Tibial artery (tissue), 4 donors: ENCODE results near the gene SGO2.
"Not testable (repeated sequence)": the region's sequence is repeated elsewhere in the genome, so short reads cannot be mapped to it uniquely, and the experiment has no call there.

Experiments
- DNase-seq, 2 donors: peaks; one replicate each; pipeline ENCODE4 v3.0.0-alpha.2; 2019
- H3K27ac ChIP-seq, 2 donors: fragments of 200-600 bp; sonication (generic) in 1 of 2; 1 replicate in 1 of 2; 2 replicates in 1 of 2; pipeline ENCODE4 v1.5.1; 2018 to 2019; ENCODE audit warnings: mild to moderate bottlenecking in 1 of 2
- H3K27me3 ChIP-seq, 2 donors: fragments of 200-600 bp; sonication (generic) in 1 of 2; one replicate each; pipeline versions ENCODE4 v1.5.1 to v1.6.0; 2016 to 2019
- H3K36me3 ChIP-seq, 3 donors: fragments of 200-600 bp; sonication (generic) in 2 of 3; one replicate each; pipeline ENCODE4 v1.5.1; 2016 to 2019; ENCODE audit warnings: mild to moderate bottlenecking in 2 of 3
- H3K4me1 ChIP-seq, 4 donors: fragments of 200-600 bp; sonication (generic) in 2 of 4; 1 replicate in 3 of 4; 2 replicates in 1 of 4; pipeline ENCODE4 v1.5.1; 2016 to 2019
- H3K4me3 ChIP-seq, 2 donors: fragments of 200-600 bp; sonication (generic) in 1 of 2; 1 replicate in 1 of 2; 2 replicates in 1 of 2; pipeline ENCODE4 v1.5.1; 2018 to 2019; ENCODE audit warnings: mild to moderate bottlenecking in 2 of 2
- H3K9me3 ChIP-seq, 3 donors: fragments of 200-600 bp; sonication (generic) in 1 of 3; one replicate each; pipeline ENCODE4 v1.5.1; 2016 to 2019
- CTCF ChIP-seq, 2 experiments: fragments of 200-600 bp in 1 of 2; fragments of 450-650 bp in 1 of 2; IDR thresholded peaks; one replicate each; pipeline ENCODE4 v1.5.1; 2017 to 2019; ENCODE audit warnings: antibody characterized with exemption in 2 of 2, mild to moderate bottlenecking in 1 of 2, moderate library complexity in 1 of 2
- intact Hi-C: fragments of 100-400 bp; cut with DNase I; formaldehyde crosslinking; loops from one replicate; pipeline ENCODE4 v1.15.0; 2023; ENCODE audit warnings: low total_unique reads

The SGO2 gene

DNA sequence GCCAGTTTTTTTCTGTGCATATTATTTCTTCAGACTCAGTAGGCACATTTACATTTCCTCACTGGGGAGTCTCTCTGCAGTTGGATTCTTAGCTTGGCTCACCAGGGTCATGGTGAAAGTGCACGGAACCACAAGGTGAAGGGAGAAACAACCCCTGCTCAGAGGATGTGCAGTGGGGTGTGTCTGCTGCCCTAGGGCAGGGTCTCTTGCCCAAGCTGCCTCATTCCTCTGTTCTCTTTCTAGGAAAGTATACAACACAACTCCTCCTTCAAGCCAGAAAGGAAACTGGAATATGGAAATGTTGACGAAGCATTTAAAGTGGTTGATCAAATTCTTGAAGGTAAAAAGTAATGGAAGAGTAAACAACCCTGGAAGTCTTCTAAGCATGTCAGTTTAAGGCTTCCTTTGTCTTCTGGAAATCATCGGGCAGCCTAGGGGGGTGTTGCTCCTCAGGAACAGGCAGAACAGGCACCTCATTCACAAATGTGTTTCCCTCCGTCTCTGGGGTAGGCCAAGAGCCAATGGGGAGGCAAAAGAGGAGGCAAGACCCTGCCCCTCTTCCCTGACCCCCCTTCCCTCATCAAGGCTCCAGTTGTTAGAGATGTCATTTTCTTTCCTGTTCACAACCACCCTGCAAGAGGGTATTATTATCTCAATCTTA lies 101.2 kb downstream of the SGO2 start:
- H3K27me3 ChIP-seq: no peaks in the 10 kb centered on the region
- no peaks in the 10 kb centered on the region for H3K4me1 ChIP-seq
- no peak for DNase-seq
- H3K9me3 ChIP-seq: no peaks in the 10 kb centered on the region
- no peak overlapping the region for H3K27ac ChIP-seq
- peaks cover 0 to 39% (median 0%) of the 10 kb centered on the region in 3 donors for H3K36me3 ChIP-seq
- H3K4me3 ChIP-seq: no peak overlapping the region
- TF ChIP-seq CTCF (IDR thresholded peaks at IDR 0.05): no peak
- intact Hi-C loops: no loop called here

DNA sequence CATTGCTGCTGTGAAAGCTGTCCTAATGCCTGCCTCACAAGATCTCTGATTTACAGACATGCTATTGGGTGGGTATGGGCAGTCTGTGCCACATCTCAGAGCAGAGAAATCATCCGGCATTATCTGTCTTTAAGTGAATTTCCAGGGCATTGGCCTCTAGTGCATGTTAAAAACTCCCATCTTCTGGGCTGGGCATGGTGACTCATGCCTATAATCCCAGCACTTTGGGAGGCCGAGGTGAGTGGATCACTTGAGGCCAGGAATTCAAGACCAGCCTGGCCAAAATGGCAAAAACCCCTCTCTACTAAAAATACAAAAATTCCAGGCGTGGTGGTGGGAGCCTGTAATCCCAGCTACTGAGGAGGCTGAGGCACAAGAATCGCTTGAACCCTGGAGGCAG lies 102.5 kb downstream of the SGO2 start:
- H3K4me1 ChIP-seq, H3K27ac ChIP-seq, H3K9me3 ChIP-seq, H3K27me3 ChIP-seq, intact Hi-C loops, H3K4me3 ChIP-seq, DNase-seq: not testable (repeated sequence)
- peaks cover 0 to 35% (median 0%) of the 10 kb centered on the region in 3 donors for H3K36me3 ChIP-seq

- no peak for TF ChIP-seq CTCF (IDR thresholded peaks at IDR 0.05)
- Histone ChIP-seq H3K9me3 (peaks cover 0 to 4% (median 0%) of the 10 kb centered on the region in 3 donors), H3K4me3 (no peak overlapping the region), H3K4me1 (no peaks in the 10 kb centered on the region), H3K27me3 (no peaks in the 10 kb centered on the region), H3K36me3 (peaks cover 0 to 34% (median 0%) of the 10 kb centered on the region in 3 donors), H3K27ac (no peak overlapping the region)
- no peak for DNase-seq
- intact Hi-C loops: no loop called here
Measured at GRCh38 chr2:200631287-200631686, 105.3 kb downstream of the SGO2 start.
